DOHH2 (cell line): ENCODE measurements around the gene CIAO1.

Experiments used
- H3F3A ChIP-seq: fragments of 200-600 bp; sonication (generic), shearing (Covaris generic); 2 replicates; pipeline ENCODE4 v1.6.0; 2016; ENCODE audit warnings: antibody characterized with exemption, mild to moderate bottlenecking; ENCODE audit not compliant: control insufficient read depth, insufficient read depth
- H3K27ac ChIP-seq: fragments of 200-600 bp; sonication (generic); 2 replicates; pipeline ENCODE4 v1.5.1; 2014; ENCODE audit warnings: low read depth, mild to moderate bottlenecking, low read length, moderate library complexity
- H3K27me3 ChIP-seq: fragments of 200-600 bp; sonication (generic); 2 replicates; pipeline ENCODE4 v1.6.1; 2014; ENCODE audit warnings: mild to moderate bottlenecking, low read length, mixed read lengths; ENCODE audit not compliant: control insufficient read depth
- H3K36me3 ChIP-seq: fragments of 200-600 bp; sonication (generic); 2 replicates; pipeline ENCODE4 v1.6.1; 2014; ENCODE audit warnings: mild to moderate bottlenecking, low read length, moderate library complexity, mixed read lengths; ENCODE audit not compliant: control insufficient read depth
- H3K4me1 ChIP-seq: fragments of 200-600 bp; sonication (generic); 2 replicates; pipeline ENCODE4 v1.6.1; 2014; ENCODE audit warnings: mild to moderate bottlenecking, low read length, mixed read lengths; ENCODE audit not compliant: control insufficient read depth
- H3K4me2 ChIP-seq: fragments of 200-600 bp; sonication (generic); 2 replicates; pipeline ENCODE4 v1.6.0; 2014; ENCODE audit warnings: mild to moderate bottlenecking, low read length, moderate library complexity
- H3K4me3 ChIP-seq: fragments of 200-600 bp; sonication (generic); 2 replicates; pipeline ENCODE4 v1.5.1; 2014; ENCODE audit warnings: mild to moderate bottlenecking, low read length, mixed read lengths
- H3K79me2 ChIP-seq: fragments of 200-600 bp; sonication (generic); 2 replicates; pipeline ENCODE4 v1.6.1; 2014; ENCODE audit warnings: mild to moderate bottlenecking, low read length, mixed read lengths; ENCODE audit not compliant: control insufficient read depth
- H3K9me2 ChIP-seq: fragments of 200-600 bp; sonication (generic); replicated peaks from 2 replicates; pipeline ENCODE4 v1.6.1; 2014; ENCODE audit warnings: mild to moderate bottlenecking, low read length, mixed read lengths; ENCODE audit not compliant: control insufficient read depth
- H3K9me3 ChIP-seq: fragments of 200-600 bp; sonication (generic); 2 replicates; pipeline ENCODE4 v1.6.1; 2014; ENCODE audit warnings: antibody characterized with exemption, low read length, mixed read lengths; ENCODE audit not compliant: control insufficient read depth, insufficient read depth
- H4K20me1 ChIP-seq: fragments of 200-600 bp; sonication (generic); 2 replicates; pipeline ENCODE4 v1.6.0; 2014; ENCODE audit warnings: low read depth, mild to moderate bottlenecking, antibody characterized with exemption, low read length, moderate library complexity; ENCODE audit not compliant: control insufficient read depth, insufficient read depth
- CTCF ChIP-seq: fragments of 200-600 bp; sonication (generic); IDR thresholded peaks from one replicate; pipeline ENCODE4 v1.5.1; 2014; ENCODE audit warnings: antibody characterized with exemption, mild to moderate bottlenecking, low read depth, low read length; ENCODE audit not compliant: poor library complexity, severe bottlenecking
- EZH2phosphoT487 ChIP-seq: fragments of 200-600 bp; sonication (generic); IDR thresholded peaks from 2 replicates; pipeline ENCODE4 v1.6.1; 2017; ENCODE audit warnings: borderline replicate concordance, mild to moderate bottlenecking, antibody characterized with exemption, low read length, moderate library complexity, mixed read lengths

Gene CIAO1

GRCh38 chr2:96316999-96317398, 51.0 kb downstream of the CIAO1 start:
- Histone ChIP-seq H3K36me3 (peaks cover 19% of the 10 kb centered on the region), H4K20me1 (no peaks in the 10 kb centered on the region), H3K27me3 (no peaks in the 10 kb centered on the region), H3K4me3 (no peak overlapping the region), H3F3A (0 out of 2 replicates have a peak, but pooled peaks cover 9% of the 10 kb centered on the region), H3K27ac (no peak overlapping the region), H3K79me2 (peaks cover 40% of the 10 kb centered on the region), H3K9me2 (no peaks in the 10 kb centered on the region), H3K4me2 (no peak overlapping the region), H3K9me3 (no peaks in the 10 kb centered on the region), H3K4me1 (peaks cover 52% of the 10 kb centered on the region)
- no peak for TF ChIP-seq EZH2phosphoT487
- TF ChIP-seq CTCF = no peak

- H3K4me1 ChIP-seq = peaks cover 58% of the 10 kb centered on the region
- no peak for TF ChIP-seq CTCF
- no peak for TF ChIP-seq EZH2phosphoT487
- H3K79me2 ChIP-seq = peaks cover 40% of the 10 kb centered on the region
- H3K9me3 ChIP-seq = no peaks in the 10 kb centered on the region
- no peak overlapping the region for H3K4me2 ChIP-seq
- no peaks in the 10 kb centered on the region for H3K9me2 ChIP-seq
- no peaks in the 10 kb centered on the region for H4K20me1 ChIP-seq
- H3F3A ChIP-seq = peaks cover 10% of the 10 kb centered on the region
- peaks cover 19% of the 10 kb centered on the region for H3K36me3 ChIP-seq
- no peak overlapping the region for H3K4me3 ChIP-seq
- no peaks in the 10 kb centered on the region for H3K27me3 ChIP-seq
- H3K27ac ChIP-seq = no peak overlapping the region
Measured at GRCh38 chr2:96317584-96317997, 51.6 kb downstream of the CIAO1 start.

GRCh38 chr2:96318723-96319122, 52.7 kb downstream of the CIAO1 start:
- Histone ChIP-seq H4K20me1 (no peaks in the 10 kb centered on the region), H3K27me3 (no peaks in the 10 kb centered on the region), H3K27ac (no peak overlapping the region), H3K9me3 (no peaks in the 10 kb centered on the region), H3K9me2 (no peaks in the 10 kb centered on the region), H3K4me1 (peaks cover 66% of the 10 kb centered on the region), H3F3A (peaks cover 17% of the 10 kb centered on the region), H3K4me3 (peak overlapping the region; percentile 97), H3K79me2 (peaks cover 40% of the 10 kb centered on the region), H3K36me3 (peaks cover 19% of the 10 kb centered on the region), H3K4me2 (peak overlapping the region; percentile 98)
- TF ChIP-seq EZH2phosphoT487 (no peak), CTCF (no peak)
